SK-N-SH treated with all-trans-retinoic acid at 6 μM for 48 hours (cell line): ENCODE data around the gene FCHSD2.

Source experiments
- ATAC-seq: fragments of 200-7000 bp; cut with Tn5 transposase; 3 replicates; pipeline ENCODE4 v1.9.1; 2020; ENCODE audit warnings: mild to moderate bottlenecking, moderate library complexity
- ARNTL ChIP-seq: fragments of 450-650 bp; formaldehyde crosslinking; IDR thresholded peaks from 2 replicates; pipeline ENCODE4 v1.5.0; 2020; ENCODE audit warnings: low read depth, mild to moderate bottlenecking, moderate library complexity, borderline replicate concordance
- BACH2 ChIP-seq: fragments of 250-450 bp; sonication (Bioruptor Pico); IDR thresholded peaks from 2 replicates; pipeline ENCODE4 v1.9.0; 2021; ENCODE audit warnings: mild to moderate bottlenecking, borderline replicate concordance
- CREB5 ChIP-seq: fragments of 250-450 bp; sonication (Bioruptor Pico); IDR thresholded peaks from 2 replicates; pipeline ENCODE4 v1.5.1; 2020; ENCODE audit warnings: low read depth, mild to moderate bottlenecking, moderate library complexity
- CSRNP3 ChIP-seq: fragments of 250-450 bp; sonication (Bioruptor Pico); IDR thresholded peaks from 2 replicates; pipeline ENCODE4 v1.5.1; 2021; ENCODE audit warnings: mild to moderate bottlenecking, moderate library complexity
- ESRRG ChIP-seq: fragments of 250-450 bp; sonication (Bioruptor Pico); IDR thresholded peaks from 2 replicates; pipeline ENCODE4 v1.6.1; 2021; ENCODE audit warnings: mild to moderate bottlenecking
- ISL1 ChIP-seq: fragments of 250-450 bp; sonication (Bioruptor Pico); IDR thresholded peaks from 2 replicates; pipeline ENCODE4 v2.1.2; 2022; ENCODE audit warnings: mild to moderate bottlenecking, moderate library complexity
- OSR1 ChIP-seq: fragments of 250-450 bp; sonication (Bioruptor Pico); IDR thresholded peaks from 2 replicates; pipeline ENCODE4 v1.8.0; 2022; ENCODE audit warnings: moderate library complexity, mild to moderate bottlenecking, inconsistent platforms
- PATZ1 ChIP-seq: fragments of 250-450 bp; sonication (Bioruptor Pico); IDR thresholded peaks from 2 replicates; pipeline ENCODE4 v1.8.0; 2020; ENCODE audit warnings: mild to moderate bottlenecking, moderate library complexity, borderline replicate concordance
- POU6F1 ChIP-seq: fragments of 250-450 bp; sonication (Bioruptor Pico); IDR thresholded peaks from 2 replicates; pipeline ENCODE4 v1.8.0; 2021; ENCODE audit warnings: low read depth, mild to moderate bottlenecking, moderate library complexity, borderline replicate concordance
- PPARA ChIP-seq: fragments of 250-450 bp; sonication (Bioruptor Pico); IDR thresholded peaks from 2 replicates; pipeline ENCODE4 v1.5.0; 2020; ENCODE audit warnings: mild to moderate bottlenecking, borderline replicate concordance
- SNAI2 ChIP-seq: fragments of 250-450 bp; sonication (Bioruptor Pico); IDR thresholded peaks from 2 replicates; pipeline ENCODE4 v1.5.0; 2020; ENCODE audit warnings: mild to moderate bottlenecking, moderate library complexity
- TCF4 ChIP-seq: fragments of 250-450 bp; sonication (Bioruptor Pico); IDR thresholded peaks from 2 replicates; pipeline ENCODE4 v1.8.0; 2021; ENCODE audit warnings: mild to moderate bottlenecking, moderate library complexity, borderline replicate concordance
- TOX ChIP-seq: fragments of 250-450 bp; sonication (Bioruptor Pico); IDR thresholded peaks from 2 replicates; pipeline ENCODE4 v1.8.0; 2021; ENCODE audit warnings: mild to moderate bottlenecking, moderate library complexity, borderline replicate concordance
- TSHZ2 ChIP-seq: fragments of 250-450 bp; sonication (Bioruptor Pico); IDR thresholded peaks from 2 replicates; pipeline ENCODE4 v1.5.0; 2020; ENCODE audit warnings: mild to moderate bottlenecking, moderate library complexity
- ZC3H10 ChIP-seq: fragments of 250-450 bp; sonication (Bioruptor Pico); IDR thresholded peaks from 2 replicates; pipeline ENCODE4 v1.5.1; 2021; ENCODE audit warnings: mild to moderate bottlenecking, moderate library complexity
- ZFP3 ChIP-seq: fragments of 250-450 bp; sonication (Bioruptor Pico); IDR thresholded peaks from 2 replicates; pipeline ENCODE4 v1.5.0; 2020; ENCODE audit warnings: mild to moderate bottlenecking, moderate library complexity
- ZFP30 ChIP-seq: fragments of 450-650 bp; formaldehyde crosslinking; IDR thresholded peaks from 2 replicates; pipeline ENCODE4 v1.5.0; 2022; ENCODE audit warnings: mild to moderate bottlenecking, moderate library complexity
- ZNF565 ChIP-seq: fragments of 450-650 bp; formaldehyde crosslinking; conservative IDR thresholded peaks from 2 replicates; pipeline ENCODE4 v1.5.0; 2020; ENCODE audit warnings: low read depth, mild to moderate bottlenecking, moderate library complexity
- ZNF70 ChIP-seq: fragments of 450-650 bp; formaldehyde crosslinking; IDR thresholded peaks from 2 replicates; pipeline ENCODE4 v1.5.0; 2020; ENCODE audit warnings: mild to moderate bottlenecking, moderate library complexity
- ZNF8 ChIP-seq: fragments of 450-650 bp; formaldehyde crosslinking; IDR thresholded peaks from 2 replicates; pipeline ENCODE4 v1.5.0; 2020; ENCODE audit warnings: mild to moderate bottlenecking, moderate library complexity

FCHSD2 gene

GRCh38 chr11:72897506-72897905 is 244.6 kb downstream of the FCHSD2 start:
- TF ChIP-seq ZNF8 (CRISPR knock-in tag) = no peak
- TF ChIP-seq POU6F1 = no peak
- TF ChIP-seq PATZ1 (CRISPR knock-in tag) = no peak
- no peak for TF ChIP-seq TSHZ2
- no peak for TF ChIP-seq ESRRG
- no peak for TF ChIP-seq PPARA (CRISPR knock-in tag)
- no peak for TF ChIP-seq ZNF565
- no peak for TF ChIP-seq CSRNP3
- no peak for TF ChIP-seq TCF4 (CRISPR knock-in tag)
- TF ChIP-seq ISL1 (CRISPR knock-in tag) = no peak
- no peak for TF ChIP-seq ZC3H10 (CRISPR knock-in tag)
- no peak for TF ChIP-seq ZFP3 (CRISPR knock-in tag)
- TF ChIP-seq BACH2 (CRISPR knock-in tag) = no peak
- TF ChIP-seq SNAI2 = no peak
- TF ChIP-seq ZNF70 = no peak
- TF ChIP-seq ZFP30 (CRISPR knock-in tag) = no peak
- TF ChIP-seq TOX (CRISPR knock-in tag) = no peak
- no peak for TF ChIP-seq ARNTL (CRISPR knock-in tag)
- TF ChIP-seq, all 23 proteins: peak for 0
- ATAC-seq = no peak

- TF ChIP-seq ZNF70 = no peak
- ATAC-seq = no peak
Measured at GRCh38 chr11:72896431-72896830, 245.7 kb downstream of the FCHSD2 start.

- TF ChIP-seq BACH2 (CRISPR knock-in tag) (no peak), ZNF565 (no peak), ISL1 (CRISPR knock-in tag) (no peak), SNAI2 (no peak), TCF4 (CRISPR knock-in tag) (no peak), TOX (CRISPR knock-in tag) (no peak), OSR1 (CRISPR knock-in tag) (no peak), ZNF8 (CRISPR knock-in tag) (no peak), PATZ1 (CRISPR knock-in tag) (no peak), CREB5 (CRISPR knock-in tag) (no peak), ZC3H10 (CRISPR knock-in tag) (no peak), ZFP30 (CRISPR knock-in tag) (no peak)
- ATAC-seq = no peak
Measured at GRCh38 chr11:72890881-72891280, 251.2 kb downstream of the FCHSD2 start.
